D341Med (cell line): ENCODE measurements around the gene LARGE1.

Experiments used
- DNase-seq: peaks from one replicate; pipeline ENCODE4 v3.0.0; 2012; ENCODE audit warnings: low spot score

LARGE1 gene

DNA sequence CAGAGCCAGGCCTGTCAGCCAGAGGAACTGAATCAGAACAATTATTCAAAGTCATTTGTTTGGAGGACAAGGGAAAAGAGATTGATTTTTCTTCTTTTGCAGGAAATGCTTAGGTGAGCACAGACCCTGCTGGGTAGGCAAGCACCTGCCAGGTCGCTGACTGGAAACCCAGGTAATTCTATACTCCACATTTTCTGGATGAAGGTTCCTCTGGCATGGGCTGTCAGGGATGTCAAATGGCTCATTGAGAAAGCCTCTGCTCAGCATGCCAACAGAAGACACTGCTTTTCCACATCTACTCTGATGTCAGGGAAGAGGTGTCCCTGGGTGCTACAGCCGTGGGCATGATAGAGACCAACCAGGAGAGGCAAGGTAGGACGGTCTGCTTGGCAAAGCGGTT, 695.4 kb downstream of the LARGE1 start:
- DNase-seq, result no peak
